ENCODE measurements around the gene COX14. TPM values are rescaled to one million over a fixed set of nuclear protein-coding genes. Genes with fewer than 3 reads are reported as not detected.

Gene COX14
- total and polyA plus RNA-seq, 4 donors = 26.7 to 172 (median 53.5) TPM

DNA sequence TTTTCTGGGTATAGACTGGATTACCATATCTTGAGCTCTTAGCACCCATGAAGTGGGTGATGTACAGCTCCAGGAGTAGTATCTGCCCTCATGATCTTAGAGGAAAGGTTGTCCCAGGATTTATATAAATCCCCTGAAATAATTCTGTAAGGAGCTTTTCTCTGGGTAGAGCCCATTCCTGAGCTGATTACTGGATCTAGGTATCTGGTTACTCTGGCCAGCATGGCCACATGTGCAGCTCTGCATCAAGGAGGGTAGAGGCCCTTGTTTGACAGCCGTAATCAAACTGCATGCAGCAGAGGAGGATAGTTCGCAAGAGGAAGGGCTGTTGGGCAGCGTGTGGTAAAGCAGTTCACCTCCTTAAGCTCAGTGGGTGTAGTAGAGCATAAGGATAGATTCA lies 8.5 kb downstream of the COX14 start (continued):
- TF ChIP-seq, protein P1, sequence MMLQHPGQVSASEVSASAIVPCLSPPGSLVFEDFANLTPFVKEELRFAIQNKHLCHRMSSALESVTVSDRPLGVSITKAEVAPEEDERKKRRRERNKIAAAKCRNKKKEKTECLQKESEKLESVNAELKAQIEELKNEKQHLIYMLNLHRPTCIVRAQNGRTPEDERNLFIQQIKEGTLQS (IDR thresholded peaks at IDR 0.05) = no peak
- TF ChIP-seq, protein P2, sequence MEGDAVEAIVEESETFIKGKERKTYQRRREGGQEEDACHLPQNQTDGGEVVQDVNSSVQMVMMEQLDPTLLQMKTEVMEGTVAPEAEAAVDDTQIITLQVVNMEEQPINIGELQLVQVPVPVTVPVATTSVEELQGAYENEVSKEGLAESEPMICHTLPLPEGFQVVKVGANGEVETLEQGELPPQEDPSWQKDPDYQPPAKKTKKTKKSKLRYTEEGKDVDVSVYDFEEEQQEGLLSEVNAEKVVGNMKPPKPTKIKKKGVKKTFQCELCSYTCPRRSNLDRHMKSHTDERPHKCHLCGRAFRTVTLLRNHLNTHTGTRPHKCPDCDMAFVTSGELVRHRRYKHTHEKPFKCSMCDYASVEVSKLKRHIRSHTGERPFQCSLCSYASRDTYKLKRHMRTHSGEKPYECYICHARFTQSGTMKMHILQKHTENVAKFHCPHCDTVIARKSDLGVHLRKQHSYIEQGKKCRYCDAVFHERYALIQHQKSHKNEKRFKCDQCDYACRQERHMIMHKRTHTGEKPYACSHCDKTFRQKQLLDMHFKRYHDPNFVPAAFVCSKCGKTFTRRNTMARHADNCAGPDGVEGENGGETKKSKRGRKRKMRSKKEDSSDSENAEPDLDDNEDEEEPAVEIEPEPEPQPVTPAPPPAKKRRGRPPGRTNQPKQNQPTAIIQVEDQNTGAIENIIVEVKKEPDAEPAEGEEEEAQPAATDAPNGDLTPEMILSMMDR (IDR thresholded peaks at IDR 0.05; ENCODE audit: low read depth, low read length, missing input control) = no peak
- TF ChIP-seq HNF4G (IDR thresholded peaks at IDR 0.05) = no peak

DNA sequence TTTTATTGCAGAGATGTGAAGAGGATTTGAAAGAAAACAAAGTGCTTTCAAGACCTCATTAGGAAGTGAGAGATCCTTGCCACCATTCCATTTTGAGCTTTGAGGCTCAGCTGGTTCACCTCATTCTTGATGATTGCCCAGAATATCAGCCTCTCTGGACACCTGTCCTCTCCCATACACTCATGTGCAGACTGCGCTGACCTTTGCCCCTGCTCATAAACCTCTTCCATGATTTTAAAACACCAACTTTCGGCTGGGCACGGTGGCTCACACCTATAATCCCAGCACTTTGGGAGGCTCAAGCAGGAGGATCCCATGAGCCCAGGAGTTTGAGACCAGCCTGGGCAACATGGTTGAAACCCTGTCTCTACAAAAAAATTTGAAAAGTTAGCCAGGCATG lies 8.9 kb downstream of the COX14 start:
- Histone ChIP-seq H3K4me3 (ENCODE audit: low read depth in 1 of 3, low read length in 3 of 3) (no peak overlapping the region), H3K9ac (ENCODE audit: low read depth in 1 of 2, low read length in 2 of 2) (no peak overlapping the region), H3K4me1 (ENCODE audit: control insufficient read depth in 4 of 4, insufficient read depth in 4 of 4, low read length in 3 of 4) (peaks cover 0 to 6% (median 0%) of the 10 kb centered on the region in 4 donors), H3K9me3 (ENCODE audit: control insufficient read depth in 4 of 4, low read length in 3 of 4) (no peaks in the 10 kb centered on the region), H3K36me3 (ENCODE audit: control insufficient read depth in 4 of 4, insufficient read depth in 3 of 4, low read depth in 1 of 4, low read length in 3 of 4) (peaks cover 8 to 42% (median 28%) of the 10 kb centered on the region in 4 donors), H3K27me3 (ENCODE audit: control insufficient read depth in 4 of 4, insufficient read depth in 4 of 4, low read length in 3 of 4) (no peaks in the 10 kb centered on the region), H3K27ac (ENCODE audit: low read depth in 1 of 2, low read length in 2 of 2) (no peak overlapping the region)
- 92% methylated on average over 3 of the region's 3 CpGs for WGBS
- TF ChIP-seq TAF1 (conservative IDR thresholded peaks at IDR 0.05) (no peak), SP1 (IDR thresholded peaks at IDR 0.05) (no peak), RAD21 (IDR thresholded peaks at IDR 0.05) (no peak), YY1 (IDR thresholded peaks at IDR 0.05) (no peak), HNF4G (IDR thresholded peaks at IDR 0.05) (no peak), JUND (IDR thresholded peaks at IDR 0.05) (no peak), EGR1 (IDR thresholded peaks at IDR 0.05; ENCODE audit: low read depth in 2 of 2) (no peak), HNF4A (conservative IDR thresholded peaks at IDR 0.05) (no peak), FOXA2 (IDR thresholded peaks at IDR 0.05) (no peak), GABPA (IDR thresholded peaks at IDR 0.05 in 1 of 2, conservative IDR thresholded peaks at IDR 0.05 in 1 of 2) (no peak)
- TF ChIP-seq, protein P2 (IDR thresholded peaks at IDR 0.05; ENCODE audit: low read depth, low read length, missing input control) = no peak
- TF ChIP-seq, protein P1 (IDR thresholded peaks at IDR 0.05) = no peak
- TF ChIP-seq, protein P3, sequence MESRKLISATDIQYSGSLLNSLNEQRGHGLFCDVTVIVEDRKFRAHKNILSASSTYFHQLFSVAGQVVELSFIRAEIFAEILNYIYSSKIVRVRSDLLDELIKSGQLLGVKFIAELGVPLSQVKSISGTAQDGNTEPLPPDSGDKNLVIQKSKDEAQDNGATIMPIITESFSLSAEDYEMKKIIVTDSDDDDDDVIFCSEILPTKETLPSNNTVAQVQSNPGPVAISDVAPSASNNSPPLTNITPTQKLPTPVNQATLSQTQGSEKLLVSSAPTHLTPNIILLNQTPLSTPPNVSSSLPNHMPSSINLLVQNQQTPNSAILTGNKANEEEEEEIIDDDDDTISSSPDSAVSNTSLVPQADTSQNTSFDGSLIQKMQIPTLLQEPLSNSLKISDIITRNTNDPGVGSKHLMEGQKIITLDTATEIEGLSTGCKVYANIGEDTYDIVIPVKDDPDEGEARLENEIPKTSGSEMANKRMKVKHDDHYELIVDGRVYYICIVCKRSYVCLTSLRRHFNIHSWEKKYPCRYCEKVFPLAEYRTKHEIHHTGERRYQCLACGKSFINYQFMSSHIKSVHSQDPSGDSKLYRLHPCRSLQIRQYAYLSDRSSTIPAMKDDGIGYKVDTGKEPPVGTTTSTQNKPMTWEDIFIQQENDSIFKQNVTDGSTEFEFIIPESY (IDR thresholded peaks at IDR 0.05) = no peak
- TF ChIP-seq, protein P4, sequence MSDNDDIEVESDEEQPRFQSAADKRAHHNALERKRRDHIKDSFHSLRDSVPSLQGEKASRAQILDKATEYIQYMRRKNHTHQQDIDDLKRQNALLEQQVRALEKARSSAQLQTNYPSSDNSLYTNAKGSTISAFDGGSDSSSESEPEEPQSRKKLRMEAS (IDR thresholded peaks at IDR 0.05) = no peak
- TF ChIP-seq, protein P5, sequence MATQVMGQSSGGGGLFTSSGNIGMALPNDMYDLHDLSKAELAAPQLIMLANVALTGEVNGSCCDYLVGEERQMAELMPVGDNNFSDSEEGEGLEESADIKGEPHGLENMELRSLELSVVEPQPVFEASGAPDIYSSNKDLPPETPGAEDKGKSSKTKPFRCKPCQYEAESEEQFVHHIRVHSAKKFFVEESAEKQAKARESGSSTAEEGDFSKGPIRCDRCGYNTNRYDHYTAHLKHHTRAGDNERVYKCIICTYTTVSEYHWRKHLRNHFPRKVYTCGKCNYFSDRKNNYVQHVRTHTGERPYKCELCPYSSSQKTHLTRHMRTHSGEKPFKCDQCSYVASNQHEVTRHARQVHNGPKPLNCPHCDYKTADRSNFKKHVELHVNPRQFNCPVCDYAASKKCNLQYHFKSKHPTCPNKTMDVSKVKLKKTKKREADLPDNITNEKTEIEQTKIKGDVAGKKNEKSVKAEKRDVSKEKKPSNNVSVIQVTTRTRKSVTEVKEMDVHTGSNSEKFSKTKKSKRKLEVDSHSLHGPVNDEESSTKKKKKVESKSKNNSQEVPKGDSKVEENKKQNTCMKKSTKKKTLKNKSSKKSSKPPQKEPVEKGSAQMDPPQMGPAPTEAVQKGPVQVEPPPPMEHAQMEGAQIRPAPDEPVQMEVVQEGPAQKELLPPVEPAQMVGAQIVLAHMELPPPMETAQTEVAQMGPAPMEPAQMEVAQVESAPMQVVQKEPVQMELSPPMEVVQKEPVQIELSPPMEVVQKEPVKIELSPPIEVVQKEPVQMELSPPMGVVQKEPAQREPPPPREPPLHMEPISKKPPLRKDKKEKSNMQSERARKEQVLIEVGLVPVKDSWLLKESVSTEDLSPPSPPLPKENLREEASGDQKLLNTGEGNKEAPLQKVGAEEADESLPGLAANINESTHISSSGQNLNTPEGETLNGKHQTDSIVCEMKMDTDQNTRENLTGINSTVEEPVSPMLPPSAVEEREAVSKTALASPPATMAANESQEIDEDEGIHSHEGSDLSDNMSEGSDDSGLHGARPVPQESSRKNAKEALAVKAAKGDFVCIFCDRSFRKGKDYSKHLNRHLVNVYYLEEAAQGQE (IDR thresholded peaks at IDR 0.05) = no peak
- no peak for DNase-seq (ENCODE audit: low spot score)

Measured in liver (tissue), 9 donors.